T-helper 1 cell (primary cell): ENCODE results near the gene UFD1.

Experiments used
- DNase-seq, 5 donors: peaks; one replicate each; pipeline ENCODE4 v3.0.0-alpha.2; 2012 to 2020
- total RNA-seq, 4 donors: gene quantifications; one replicate each; lab custom pipeline; 2026; lab: John Stamatoyannopoulos, UW

UFD1 gene
- total RNA-seq = 71.8 to 94.8 (median 90.2) reads per million in 4 donors

- DNase-seq = peak; percentile 65 to 85 (median 75)
These were observed at the start of gene UFD1 for GRCh38 chr22:19478901-19479354. UFD1 (minus strand) TSS chr22:19479193; CDS start chr22:19479085, 108 bp downstream.

- DNase-seq = no peak
These were observed 48.9 kb upstream of the UFD1 start for GRCh38 chr22:19527861-19528417.

GRCh38 chr22:19527321-19527721 lies 48.3 kb upstream of the UFD1 start:
- DNase-seq = no peak

GRCh38 chr22:19526702-19527111 lies 47.7 kb upstream of the UFD1 start:
- DNase-seq = no peak

GRCh38 chr22:19526076-19526701 lies 47.2 kb upstream of the UFD1 start:
- no peak for DNase-seq

- no peak for DNase-seq
These were observed 46.7 kb upstream of the UFD1 start for GRCh38 chr22:19525666-19526065.

GRCh38 chr22:19525116-19525660 lies 46.2 kb upstream of the UFD1 start:
- no peak for DNase-seq

GRCh38 chr22:19524170-19525115 lies 45.5 kb upstream of the UFD1 start, which contains the start of gene CLDN5:
CLDN5 (minus strand) TSS chr22:19524410; CDS start chr22:19524255, 155 bp downstream.
- DNase-seq = peak in 1 of 5 donors; percentile 11

GRCh38 chr22:19523240-19524169 lies 44.5 kb upstream of the UFD1 start:
- DNase-seq = peak in 1 of 5 donors; percentile 28

GRCh38 chr22:19522881-19523239 lies 43.9 kb upstream of the UFD1 start:
- DNase-seq = no peak

- DNase-seq = no peak
These were observed 43.3 kb upstream of the UFD1 start for GRCh38 chr22:19522190-19522880.

- no peak for DNase-seq
These were observed 41.7 kb upstream of the UFD1 start for GRCh38 chr22:19520566-19521305.

- DNase-seq = no peak
These were observed 41.0 kb upstream of the UFD1 start for GRCh38 chr22:19520007-19520406.

- DNase-seq = no peak
These were observed 40.3 kb upstream of the UFD1 start for GRCh38 chr22:19519041-19519926.

GRCh38 chr22:19518635-19519034 lies 39.6 kb upstream of the UFD1 start:
- DNase-seq = no peak

GRCh38 chr22:19517919-19518611 lies 39.1 kb upstream of the UFD1 start:
- no peak for DNase-seq

- DNase-seq = no peak
These were observed 38.1 kb upstream of the UFD1 start for GRCh38 chr22:19517171-19517500.

GRCh38 chr22:19516378-19517170 lies 37.6 kb upstream of the UFD1 start:
- no peak for DNase-seq
